NCI-H524 (cell line): ENCODE results near the gene LRRC26.

Source experiments
- DNase-seq, 2 experiments: peaks; one replicate each; lab custom pipeline; 2025; lab: John Stamatoyannopoulos, UW

LRRC26 gene

DNA sequence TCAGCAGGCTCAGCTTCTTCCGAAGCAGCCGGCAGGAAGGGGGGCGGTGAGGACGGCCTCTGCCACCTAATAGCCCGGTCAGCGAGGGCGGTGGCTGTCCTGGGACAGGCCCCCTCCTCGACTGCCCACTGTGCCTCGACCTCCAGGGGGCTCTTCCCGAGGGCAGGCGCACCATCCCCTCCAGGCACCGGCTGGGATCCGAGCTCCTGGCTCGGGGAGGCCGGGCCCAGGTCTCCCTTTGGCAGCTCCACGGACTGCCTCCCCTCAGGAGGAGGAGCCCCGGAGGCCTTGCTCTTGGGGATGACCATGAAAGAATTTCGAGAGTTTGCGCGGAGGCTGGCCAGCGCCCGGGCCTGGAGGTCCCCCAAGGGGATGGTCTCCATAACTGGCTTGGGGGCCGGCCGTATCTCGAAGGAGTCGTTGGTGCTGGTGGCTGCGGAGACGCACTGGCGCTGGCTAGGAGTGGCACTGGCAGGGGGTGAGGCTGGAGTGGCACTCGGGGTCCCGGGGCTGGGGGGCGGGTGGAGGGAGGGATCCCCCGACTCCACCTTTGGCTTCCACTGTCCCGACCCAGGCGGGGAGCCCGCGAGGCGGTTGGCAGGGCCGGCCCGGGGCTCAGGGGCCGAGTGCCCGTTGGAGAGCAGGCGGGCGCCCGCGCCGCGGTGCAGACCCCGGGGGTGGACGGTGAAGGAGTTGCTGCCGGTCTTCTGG is 29.7 kb upstream of the LRRC26 start:
- DNase-seq: no peak

- no peak for DNase-seq
Observed at GRCh38 chr9:137198902-137199283, 29.0 kb upstream of the LRRC26 start.

DNA sequence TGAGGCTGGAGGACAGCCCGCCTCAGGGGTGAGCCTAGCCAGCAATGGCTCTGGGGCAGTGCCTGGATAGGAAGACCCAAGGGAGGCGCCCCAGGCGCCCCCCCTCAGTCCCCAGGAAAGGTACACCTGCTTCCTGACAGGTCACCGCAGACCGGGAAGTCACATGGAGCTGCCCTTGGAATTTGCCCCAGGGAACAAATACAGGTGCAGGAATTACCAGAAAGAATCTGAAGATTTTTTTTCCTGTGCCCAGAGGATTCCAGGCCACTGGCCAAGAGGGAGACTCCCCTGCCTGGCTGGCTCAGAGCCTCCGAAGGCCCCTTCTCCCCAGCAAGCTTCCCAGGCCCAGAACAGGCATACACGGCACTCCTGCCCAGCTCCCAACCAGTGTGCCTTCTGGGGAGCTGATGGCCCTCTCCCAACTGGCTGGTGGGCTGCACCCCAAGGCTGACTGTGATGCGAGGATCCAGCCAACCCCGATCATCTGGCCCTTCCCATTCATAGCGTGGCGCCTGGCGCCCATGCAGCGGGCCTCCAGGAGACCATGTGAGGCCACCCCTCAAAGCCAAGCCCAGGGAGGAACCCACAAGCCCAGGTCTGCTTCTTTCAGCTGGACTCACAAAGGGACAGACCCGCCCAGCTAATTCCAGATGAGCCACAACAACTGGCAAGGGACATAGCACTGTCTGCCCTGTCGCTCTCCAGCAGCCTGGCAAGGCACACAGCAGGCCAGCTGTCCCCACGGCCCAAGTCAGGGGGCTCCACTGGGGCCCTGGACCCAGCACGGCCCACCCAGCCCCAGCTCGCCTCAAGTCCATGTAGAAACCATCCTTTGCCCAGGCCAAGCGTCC is 28.4 kb upstream of the LRRC26 start:
- DNase-seq: no peak

GRCh38 chr9:137195525-137196220 is 25.8 kb upstream of the LRRC26 start:
- DNase-seq: no peak

GRCh38 chr9:137194909-137195308 is 25.1 kb upstream of the LRRC26 start:
- DNase-seq: no peak

GRCh38 chr9:137194388-137194787 is 24.5 kb upstream of the LRRC26 start:
- peak; percentile 42 to 80 for DNase-seq

DNA sequence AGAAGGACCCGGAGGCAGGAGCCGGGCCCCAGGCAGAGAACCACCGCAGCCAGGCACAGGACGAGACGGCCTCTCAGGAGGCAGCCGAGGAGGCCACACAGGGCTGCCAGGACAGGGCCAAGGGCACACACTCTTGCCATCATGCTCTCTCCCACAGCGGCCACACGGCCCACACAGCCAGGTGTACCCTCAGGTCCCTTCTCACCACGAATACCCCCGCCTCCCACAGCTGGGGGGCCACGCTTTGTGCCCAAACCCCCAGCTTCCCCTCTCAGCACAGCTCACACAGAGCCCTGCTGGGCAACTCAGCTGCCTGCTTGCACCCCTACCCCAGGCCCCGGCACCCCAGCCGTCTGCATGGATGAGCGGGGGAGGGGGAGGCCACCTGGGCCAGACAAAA is 23.9 kb upstream of the LRRC26 start:
- no peak for DNase-seq

- DNase-seq: no peak
Observed at GRCh38 chr9:137192859-137193258, 23.0 kb upstream of the LRRC26 start.

DNA sequence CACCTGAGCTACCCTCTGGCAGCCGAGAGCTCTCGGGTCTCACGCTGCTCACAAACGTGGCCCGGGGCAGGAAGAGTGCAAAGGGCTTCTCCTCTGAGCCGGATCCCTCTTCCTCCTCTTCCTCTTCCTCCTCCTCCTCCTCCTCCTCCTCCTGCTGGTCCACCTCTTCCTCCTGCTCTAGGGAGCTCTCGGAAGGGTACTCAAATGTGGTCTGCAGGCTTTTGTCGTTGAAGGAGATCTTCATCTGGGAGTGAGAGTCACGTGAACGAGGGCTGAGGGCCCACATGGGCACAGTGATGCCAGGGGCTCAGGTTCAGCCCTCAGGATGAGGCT is 22.6 kb upstream of the LRRC26 start:
- DNase-seq: no peak

- DNase-seq: no peak
Observed at GRCh38 chr9:137191691-137192447, 22.0 kb upstream of the LRRC26 start.

GRCh38 chr9:137191245-137191644 is 21.4 kb upstream of the LRRC26 start:
- no peak for DNase-seq

DNA sequence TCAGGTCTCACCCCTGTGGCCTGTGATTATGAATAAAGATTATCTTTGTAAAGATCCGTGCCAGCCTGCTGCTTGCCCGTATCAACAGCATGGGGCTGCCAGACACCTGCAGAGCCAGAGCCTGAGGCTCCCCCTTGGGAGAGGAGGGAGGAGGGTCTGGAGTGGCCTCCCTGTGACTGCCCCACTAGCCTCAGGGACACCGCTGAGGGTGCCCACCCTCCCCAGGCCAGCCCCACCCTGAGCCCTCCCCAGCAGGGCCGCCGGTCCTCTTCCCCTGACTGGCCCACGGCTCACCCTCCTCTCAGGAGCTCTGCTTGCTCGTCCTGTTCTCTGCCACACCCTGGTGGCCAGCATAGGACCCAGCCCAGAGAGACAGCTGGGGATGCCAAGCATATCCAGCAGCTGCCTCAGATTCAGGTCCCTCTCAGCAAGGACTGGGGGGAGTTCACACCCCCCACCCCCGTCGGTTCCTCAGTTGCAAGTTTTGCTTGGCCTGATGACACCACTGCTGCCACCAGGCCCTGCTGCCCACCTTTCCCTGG is 20.5 kb upstream of the LRRC26 start:
- DNase-seq: no peak

GRCh38 chr9:137189297-137190295 is 19.7 kb upstream of the LRRC26 start:
- no peak for DNase-seq

DNA sequence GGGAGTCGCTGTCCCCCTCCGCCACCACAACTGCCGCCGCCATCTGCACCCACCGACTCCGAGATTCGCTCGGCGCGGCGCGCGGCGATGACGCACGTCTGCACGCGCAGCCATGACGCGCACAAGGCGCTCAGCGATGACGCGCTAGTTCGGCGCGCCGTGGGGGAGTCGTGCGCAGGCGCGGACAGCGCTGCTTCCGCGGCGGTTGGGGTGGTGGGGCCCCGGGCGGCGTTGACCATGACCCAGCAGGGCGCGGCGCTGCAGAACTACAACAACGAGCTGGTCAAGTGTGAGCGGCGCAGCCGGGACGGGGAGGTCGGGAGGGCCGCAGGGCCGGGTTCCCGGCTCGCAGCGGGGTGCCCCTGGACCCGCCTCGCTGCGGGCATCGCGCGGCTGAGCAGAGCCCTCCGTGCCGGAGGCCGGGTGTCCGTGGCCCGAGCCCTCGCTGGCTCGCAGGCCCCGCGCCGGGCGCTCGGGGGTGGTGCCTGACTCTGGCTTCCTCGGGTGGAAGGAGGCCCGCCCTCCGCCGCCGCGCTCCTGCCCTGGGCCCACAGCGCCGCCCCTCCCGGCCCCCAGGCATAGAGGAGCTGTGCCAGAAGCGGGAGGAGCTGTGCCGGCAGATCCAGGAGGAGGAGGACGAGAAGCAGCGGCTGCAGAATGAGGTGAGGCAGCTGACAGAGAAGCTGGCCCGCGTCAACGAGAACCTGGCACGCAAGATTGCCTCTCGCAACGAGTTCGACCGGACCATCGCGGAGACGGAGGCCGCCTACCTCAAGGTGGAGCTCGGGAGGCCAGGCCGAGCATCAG is 18.8 kb upstream of the LRRC26 start, which contains the start of the genes ANAPC2 and SSNA1:
TSS of gene ANAPC2 (minus strand) at position 71 of the 807 bp plus-strand sequence. CDS start at position 43, 28 bp downstream.
TSS of gene SSNA1 (plus strand) at position 187 of the 807 bp plus-strand sequence. CDS start at position 238, 51 bp downstream.
- peak; percentile 88 to 97 for DNase-seq

GRCh38 chr9:137188086-137188489 is 18.2 kb upstream of the LRRC26 start:
- DNase-seq: no peak

GRCh38 chr9:137187386-137187785 is 17.5 kb upstream of the LRRC26 start:
- DNase-seq: no peak

DNA sequence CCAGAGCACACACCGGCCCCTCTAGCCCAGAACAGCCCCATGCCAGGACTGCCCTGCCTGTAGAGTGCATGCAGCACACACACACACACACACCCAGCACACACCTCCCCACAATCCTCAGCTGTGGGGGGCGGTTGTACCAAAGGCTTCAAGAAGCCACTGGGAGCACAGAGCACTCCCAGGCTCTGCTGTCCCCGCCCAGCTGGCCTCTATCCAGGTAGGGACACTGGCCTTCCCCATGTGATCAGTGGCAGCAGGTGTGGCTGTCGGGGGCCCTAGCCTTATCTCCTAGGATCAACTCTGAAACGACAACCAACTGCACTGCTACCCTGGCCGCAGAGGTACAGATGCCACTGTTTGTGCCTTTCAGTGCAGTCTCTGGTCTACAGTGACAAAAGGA is 16.5 kb upstream of the LRRC26 start:
- no peak for DNase-seq

- no peak for DNase-seq
Observed at GRCh38 chr9:137185921-137186320, 16.1 kb upstream of the LRRC26 start.

DNA sequence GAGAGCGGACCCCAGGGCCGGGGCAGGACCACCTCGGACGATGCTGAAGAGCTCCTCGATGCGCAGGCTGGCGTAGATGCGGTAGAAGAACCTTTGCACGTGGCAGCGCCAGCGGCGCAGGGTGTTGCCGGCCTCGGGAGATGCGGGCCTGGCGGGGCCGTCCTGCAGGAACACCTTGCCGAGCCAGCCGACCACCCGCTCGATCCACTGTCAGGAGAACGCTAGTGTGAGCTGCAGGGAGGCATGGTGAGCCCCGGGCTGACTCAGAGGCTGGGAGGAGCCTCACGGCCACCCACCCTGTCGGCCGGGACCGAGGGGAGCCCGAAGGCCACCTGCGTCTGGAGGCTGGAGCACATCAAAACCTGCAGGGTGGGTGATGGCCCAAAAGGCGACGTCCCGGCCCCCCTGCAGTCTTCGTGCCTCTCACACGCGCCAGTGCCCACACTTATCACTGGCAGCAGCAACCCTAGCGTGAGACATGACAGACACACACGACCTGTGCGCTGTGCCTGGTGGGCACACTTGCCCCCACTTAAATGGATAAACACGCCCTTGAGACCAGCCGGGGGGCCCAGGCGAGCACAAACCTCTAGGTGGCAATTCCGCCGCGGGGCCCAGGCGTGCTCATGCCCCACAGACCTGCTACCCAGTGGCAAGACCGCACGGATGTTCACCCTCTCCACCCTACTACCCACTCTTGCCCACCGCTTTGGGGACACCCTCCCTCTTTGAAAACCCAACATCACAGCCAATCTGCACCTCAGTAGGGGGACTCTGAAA is 15.2 kb upstream of the LRRC26 start:
- no peak for DNase-seq
